Stimulated activated CD4-positive, alpha-beta T cell treated with anti-CD3 and anti-CD28 coated beads, TNF-alpha, amount 100 ng/mL, for 24 hours (primary cell): Measurements from ENCODE around the gene HEPHL1.
"Not testable (repeated sequence)": the region's sequence is repeated elsewhere in the genome, so short reads cannot be mapped to it uniquely, and the experiment has no call there.

Experiments
- DNase-seq, 3 experiments: peaks; one replicate each; pipeline ENCODE4 v3.0.0-alpha.2; 2020; ENCODE audit warnings: low read depth in 3 of 3

HEPHL1 gene

DNA sequence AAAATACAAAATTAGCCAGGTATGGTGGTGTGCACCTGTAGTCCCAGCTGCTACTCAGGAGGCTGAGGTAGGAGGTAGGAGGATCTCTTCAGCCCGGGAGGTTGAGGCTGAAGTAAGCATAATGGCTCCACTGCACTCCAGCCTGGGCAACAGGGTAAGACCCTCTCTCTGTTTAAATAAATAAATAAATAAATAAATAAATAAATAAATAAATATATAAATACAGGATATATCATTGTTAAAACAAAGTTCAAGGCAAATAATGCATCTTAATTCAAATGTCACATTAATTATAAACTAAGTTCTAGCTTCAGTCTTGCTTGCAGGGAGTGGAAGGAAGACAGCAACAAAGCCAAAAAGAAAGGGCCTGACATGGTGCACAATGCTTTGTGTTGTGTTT is 63.0 kb downstream of the HEPHL1 start:
- no peak for DNase-seq

DNA sequence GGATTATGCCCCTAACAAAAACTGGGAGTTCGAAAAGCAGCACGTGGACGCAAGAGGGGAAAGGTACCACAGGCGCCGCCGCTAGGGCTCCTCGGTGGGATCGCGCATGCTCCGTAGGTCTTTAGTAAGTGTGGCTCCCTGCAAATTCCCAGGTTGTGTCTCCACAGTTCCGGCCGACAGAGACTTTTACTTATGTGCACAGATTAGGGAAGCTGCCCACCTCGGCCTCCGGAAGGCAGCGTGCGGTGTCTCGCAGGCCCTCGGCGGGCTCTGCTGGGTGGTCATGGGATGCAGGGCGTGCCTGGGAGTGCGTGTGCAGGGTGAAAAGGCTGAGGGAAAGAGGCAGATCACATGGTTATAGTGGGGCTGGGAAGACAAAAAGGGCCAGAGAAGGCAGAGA is 67.8 kb downstream of the HEPHL1 start:
- DNase-seq, result no peak

DNA sequence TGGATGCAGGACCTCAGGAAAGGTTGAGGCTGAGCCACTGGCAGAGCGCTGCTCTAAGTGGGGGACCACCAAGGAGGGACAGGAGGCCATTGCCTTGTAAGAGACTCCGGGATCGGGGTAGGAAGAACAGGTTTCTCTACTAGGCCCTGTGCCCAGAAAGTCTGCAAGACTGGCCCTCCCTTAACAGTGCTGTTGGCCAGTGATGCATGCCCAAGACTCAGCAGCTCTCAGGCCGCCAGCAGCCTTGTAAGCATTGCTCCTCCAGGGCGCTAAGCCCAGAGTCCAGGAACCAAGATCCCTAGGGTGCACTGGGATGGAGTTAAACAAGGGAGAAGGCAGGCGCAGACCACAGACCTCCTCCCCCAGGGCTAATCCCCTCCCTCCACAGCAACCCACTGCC is 68.2 kb downstream of the HEPHL1 start:
- DNase-seq, result no peak

DNA sequence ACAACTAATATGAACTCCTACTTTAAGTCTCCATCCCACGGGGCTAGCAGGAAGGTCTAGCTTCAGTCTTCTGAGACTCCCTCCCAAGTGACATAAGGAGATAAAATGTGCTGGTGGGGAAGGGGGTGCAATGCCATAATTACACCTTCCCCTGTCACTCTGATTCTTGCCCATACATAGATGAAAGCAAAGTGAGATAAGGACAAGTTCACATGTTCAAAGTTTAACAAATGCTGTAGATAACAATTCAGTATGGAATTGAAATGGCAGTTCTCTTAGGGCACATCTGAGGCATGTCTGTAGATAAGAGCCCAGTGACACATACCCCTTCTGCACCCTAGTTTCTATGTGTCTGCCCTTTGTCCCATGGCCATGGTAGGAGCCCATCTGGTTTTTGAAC is 69.2 kb downstream of the HEPHL1 start:
- DNase-seq, result no peak

DNA sequence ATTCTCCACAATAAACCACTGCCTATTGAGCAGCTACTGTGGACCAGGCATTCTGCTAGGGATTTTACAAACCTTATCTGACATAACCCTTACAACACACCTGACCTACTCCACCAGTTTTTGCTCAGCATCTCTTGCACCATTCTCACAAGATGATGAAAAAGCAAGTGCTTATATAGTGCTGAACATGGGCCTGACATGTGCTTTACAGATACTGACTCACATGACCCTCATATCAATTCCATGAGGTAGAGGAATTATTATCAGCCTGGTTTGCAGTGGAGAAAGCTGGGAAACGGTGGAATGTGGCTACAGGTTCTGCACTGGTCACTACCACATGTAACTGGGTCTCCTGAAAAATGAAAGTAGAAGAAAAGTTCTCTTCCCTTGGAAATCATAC is 69.9 kb downstream of the HEPHL1 start:
- DNase-seq, result no peak

DNA sequence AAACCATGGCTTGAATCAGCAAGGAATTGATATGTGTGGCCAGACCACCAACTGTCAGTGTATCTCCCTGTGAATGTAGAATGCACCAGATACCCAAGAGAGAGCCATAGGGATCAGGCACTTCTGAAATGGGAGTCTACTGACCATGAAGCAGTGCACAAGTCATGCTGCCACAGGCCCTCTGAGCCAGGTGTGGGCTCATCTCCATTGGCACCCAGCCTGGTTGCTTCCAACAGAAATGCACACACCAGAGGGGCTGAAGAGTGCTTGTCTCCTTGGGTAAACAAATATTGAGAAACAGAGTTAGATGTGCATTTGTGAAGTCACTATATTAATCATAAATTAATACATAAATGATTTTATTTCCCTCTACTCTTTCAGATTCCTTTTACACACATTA is 79.1 kb downstream of the HEPHL1 start:
- no peak for DNase-seq

DNA sequence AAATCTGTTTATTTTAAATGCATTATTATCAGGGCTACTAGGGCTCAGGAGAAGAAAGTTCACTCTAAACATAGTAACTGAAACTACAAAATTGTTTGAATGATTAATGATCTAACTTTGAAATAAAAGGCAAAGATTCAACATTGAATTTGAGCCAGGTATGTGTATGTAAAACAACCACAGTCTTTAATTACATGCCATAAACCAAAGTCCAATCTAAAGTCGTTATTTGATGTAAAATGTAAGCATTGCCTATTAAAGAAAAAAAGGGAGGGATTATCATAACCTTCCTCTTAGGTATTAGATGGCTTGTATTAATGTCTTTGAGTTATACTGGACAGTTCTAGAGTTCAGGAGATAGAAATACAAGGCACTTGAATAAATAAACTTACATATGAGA is 82.3 kb downstream of the HEPHL1 start:
- DNase-seq, result no peak

DNA sequence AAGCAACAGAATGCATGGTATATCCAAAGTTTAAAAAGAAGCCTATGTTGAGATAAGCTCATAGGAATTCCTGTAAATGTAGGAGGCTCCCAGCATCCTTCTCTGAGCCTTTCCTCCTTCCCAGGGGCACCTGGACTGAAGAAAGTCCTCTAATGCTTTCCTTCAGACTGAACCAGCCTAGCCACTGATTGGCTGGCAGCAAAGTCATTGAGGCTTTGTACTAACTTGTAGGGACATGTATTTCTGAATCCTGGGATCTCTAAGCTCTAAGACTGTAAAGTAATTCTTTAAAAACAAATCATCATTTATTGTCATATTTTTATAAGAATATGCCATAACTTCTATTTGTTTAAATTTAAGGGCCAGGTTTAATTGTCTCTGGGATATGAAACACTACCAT is 83.6 kb downstream of the HEPHL1 start:
- no peak for DNase-seq

DNA sequence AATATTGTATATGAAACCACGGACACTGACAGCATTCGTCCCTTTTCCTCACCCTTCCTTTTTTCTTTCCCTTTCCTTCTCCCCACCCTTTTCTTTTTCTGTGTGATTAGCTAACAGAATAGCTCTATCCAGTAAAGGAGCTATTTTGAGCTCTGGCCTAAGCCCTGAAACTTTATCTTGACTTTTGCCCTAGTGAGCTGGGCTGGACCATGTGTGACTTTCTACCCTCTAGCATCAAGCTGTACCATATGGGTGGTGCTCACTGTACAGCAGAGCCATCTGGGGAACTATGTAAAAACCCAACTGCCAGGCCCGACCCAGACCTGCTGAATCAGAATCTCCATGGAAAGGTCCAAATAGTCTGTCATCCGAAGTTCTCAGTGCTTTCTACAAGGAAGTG is 85.6 kb downstream of the HEPHL1 start:
- DNase-seq, result no peak

DNA sequence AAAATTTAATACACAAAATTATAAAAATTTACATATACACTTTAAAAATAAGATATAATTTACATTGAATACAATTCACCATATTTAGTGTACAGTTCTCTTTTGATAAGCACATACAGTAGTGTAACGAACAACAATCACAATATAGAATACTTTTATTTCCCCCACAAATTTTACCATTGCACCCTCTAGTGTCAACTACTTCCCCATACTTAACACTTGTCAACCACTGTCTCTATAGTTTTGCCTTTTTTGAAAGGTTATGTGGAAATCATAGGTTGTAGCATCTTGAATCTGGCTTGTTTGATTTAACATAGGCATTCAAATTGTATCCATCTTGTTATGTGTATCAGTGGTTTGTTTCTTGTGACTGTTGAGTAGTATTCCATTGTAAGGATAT is 86.2 kb downstream of the HEPHL1 start:
- no peak for DNase-seq

DNA sequence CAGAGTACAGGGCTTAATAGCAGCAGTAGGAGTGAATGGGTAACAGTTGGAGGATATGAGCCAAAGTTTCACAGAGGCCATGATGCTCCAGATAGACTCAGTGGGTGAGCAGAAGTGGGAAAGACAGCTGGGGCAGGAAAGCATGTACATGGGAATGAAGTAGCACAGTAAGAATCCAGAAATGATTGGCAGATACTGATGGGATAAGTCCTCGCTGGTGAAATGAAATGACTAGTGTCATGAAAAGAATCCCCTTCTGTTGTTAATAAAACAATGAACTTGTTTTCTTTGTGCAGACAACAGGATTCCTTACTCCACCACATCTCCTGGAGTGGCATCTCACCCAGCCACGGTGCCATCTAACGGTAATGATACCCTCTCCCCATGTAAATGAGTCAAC is 90.1 kb downstream of the HEPHL1 start:
- DNase-seq, result no peak

DNA sequence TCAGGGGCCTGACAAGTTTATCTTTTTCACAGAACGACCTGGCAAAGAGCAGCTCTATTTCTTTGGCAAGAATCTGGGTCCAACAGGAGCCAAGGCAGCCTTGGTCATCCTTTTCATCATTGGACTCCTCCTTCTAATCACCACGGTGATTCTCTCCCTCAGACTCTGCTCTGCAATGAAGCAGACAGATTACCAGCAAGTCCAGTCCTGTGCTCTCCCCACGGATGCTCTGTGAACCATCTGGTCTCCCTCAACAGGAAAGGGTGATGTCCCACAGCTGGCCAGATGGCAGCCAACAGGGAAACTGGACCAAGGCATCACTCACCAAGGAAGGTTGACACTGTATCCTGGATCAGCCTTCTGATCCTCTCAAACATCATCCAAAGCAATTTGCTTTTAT is 90.5 kb downstream of the HEPHL1 start:
- no peak for DNase-seq

DNA sequence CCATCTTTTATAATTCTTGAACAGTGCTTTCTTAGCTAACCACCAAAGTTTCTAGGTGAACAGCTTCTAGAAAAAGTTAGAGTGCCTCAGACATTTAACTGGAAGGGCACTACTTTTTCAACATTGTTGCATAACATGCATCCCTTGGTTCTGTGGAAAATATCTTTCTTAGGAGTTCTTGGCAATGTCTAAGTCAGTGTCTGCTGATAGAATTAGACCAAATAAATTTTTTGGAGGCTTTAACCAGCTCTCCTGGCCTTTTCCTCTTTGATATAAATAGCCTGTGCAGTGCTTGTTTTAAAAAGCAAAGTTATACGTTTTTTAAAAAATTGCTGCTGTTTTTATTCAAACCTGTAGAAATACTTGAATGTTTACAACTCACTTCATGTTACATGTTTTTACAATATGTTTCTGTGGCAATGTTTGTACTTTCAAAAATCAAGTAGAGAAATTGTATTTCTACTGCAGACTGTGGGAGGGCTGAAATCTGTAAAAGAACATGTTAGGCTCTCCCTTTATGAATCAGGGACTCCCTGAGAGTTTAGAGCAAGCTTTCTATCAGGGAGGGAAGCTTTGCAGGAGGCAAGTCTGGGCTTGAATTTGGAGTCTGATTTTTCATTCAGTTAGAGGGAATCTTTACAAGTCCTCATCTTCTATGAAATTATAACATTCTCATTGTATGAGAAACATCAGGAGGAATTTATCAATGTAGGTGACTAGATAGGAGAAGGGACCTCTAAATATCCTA is 91.2 kb downstream of the HEPHL1 start:
- DNase-seq, result no peak

DNA sequence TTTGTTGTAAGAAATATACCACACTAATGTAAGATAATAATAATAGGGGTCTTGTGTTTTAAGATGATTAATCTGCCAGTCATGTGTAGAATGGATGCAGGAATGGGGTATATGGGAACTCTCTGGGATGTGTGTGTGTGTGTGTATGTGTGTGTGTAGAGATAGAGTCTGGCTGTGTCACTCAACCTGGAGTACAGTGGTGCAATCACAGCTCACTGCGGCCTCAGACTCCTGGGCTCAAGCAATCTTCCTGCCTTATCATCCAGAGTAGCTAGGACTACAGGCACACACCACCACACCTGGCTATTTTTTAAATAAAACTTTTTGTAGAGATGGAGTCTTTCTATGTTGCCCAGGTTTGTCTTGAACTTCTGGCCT is 96.0 kb downstream of the HEPHL1 start:
- no peak for DNase-seq

DNA sequence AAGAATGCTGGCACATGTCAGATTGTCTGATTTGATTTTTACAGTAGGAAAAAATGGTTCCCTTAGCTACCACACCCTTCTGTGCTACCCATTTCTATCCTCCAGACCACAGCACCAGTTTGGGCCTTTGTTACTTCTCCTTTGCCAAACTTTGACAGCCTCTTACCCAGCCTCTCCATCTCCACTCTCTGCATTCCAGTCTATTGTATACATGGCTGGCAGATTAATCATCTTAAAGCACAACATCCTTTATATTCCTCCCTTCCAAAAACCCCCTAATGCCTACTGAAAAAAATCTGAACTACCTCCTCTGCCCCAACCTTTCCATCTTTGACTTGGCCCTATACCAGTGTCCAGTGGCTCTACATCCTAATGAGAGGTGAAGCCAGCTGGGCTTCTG is 96.7 kb downstream of the HEPHL1 start:
- DNase-seq, result no peak

DNA sequence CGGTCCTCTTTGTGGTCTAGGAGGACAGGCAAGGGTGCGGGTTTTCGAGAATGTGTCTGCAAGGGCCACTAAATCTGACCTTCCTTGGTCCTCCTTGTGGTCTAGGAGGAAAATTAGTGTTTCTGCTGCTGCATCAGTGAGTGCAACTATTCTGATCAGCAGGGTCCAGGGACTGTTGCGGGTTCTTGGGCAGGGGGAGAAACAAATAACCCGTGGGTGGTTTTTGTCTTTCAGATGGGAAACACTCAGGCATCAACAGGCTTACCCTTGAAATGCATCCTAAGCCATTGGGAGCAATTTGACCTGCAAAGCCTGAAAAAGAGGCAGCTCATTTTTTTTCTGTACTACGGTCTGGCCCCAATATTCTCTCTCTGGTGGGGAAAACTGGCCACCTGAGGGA is 98.5 kb downstream of the HEPHL1 start:
- not testable (repeated sequence) for DNase-seq

DNA sequence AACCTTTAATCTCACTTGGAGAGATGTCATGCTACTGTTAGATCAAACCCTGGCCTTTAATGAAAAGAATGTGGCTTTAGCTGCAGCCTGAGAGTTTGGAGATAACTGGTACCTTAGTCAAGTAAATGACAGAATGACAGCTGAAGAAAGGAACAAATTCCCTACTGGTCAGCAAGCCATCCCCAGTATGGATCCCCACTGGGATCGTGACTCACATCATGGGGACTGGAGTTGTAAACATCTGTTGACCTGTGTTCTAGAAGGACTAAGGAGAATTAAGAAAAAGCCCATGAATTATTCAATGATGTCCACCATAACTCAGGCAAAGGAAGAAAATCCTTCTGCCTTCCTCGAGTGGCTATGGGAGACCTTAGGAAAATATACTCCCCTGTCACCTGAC is 99.4 kb downstream of the HEPHL1 start:
- not testable (repeated sequence) for DNase-seq

DNA sequence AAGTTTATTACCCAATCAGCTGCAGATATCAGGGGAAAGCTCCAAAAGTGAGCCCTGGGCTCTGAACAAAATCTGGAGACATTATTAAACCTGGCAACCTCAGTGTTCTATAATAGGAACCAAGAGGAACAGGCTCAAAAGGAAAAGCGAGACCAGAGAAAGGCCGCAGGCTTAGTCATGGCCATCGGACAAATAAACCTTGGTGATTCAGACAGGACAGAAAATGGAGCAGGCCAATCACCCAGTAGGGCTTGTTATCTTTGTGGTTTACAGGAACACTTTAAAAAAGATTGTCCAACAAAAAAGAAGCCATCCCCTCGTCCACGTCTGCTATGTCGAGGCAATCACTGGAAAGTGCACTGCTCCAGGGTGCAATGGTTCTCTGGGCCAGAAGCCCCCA is 99.8 kb downstream of the HEPHL1 start:
- DNase-seq, result no peak

DNA sequence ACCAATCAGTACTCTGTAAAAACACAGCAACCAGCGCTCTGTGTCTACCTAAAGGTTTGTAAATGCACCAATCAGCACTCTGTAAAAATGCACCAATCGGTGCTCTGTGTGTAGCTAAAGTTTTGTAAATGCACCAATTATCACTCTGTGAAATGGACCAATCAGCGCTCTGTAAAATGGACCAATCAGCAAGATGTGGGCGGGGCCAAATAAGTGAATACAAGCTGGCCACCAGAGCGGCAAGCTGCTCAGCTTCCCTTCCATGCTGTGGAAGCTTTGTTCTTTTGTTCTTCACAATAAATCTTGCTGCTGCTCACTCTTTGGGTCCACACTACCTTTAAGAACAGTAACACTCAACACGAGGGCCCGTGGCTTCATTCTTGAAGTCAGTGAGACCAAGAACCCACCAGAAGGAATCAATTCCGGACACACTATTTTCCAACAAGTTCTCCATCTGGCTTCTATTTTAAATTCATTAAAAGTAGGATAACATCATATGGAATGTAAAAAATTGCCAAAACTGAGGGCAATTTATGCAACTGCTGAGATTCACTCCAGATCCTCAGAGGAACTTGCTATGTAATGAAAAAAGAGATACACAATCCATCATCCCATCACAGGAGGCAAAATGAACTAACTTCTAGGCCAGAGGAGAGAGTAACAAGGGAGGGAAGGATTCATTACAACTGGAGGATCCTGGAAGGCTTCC is 104.4 kb downstream of the HEPHL1 start:
- no peak for DNase-seq

DNA sequence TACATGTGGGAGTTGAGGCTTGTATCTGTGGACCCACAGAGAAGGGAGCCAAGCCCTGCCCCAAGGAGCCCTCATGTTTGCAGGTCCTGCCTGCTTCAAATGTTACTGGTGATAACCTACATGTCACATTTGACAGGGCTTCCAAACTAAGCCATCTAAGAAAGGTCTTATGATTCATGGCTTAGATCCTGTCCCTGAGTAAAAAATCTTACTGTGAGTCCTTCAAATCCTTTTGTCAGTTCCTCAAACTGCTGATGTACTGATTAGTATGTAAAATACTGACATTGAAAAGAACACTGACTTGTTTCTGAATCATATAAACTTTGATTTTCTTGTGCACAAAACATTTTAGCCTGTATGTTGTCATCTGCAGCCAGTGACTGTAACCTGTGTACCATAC is 106.5 kb downstream of the HEPHL1 start:
- DNase-seq, result no peak

DNA sequence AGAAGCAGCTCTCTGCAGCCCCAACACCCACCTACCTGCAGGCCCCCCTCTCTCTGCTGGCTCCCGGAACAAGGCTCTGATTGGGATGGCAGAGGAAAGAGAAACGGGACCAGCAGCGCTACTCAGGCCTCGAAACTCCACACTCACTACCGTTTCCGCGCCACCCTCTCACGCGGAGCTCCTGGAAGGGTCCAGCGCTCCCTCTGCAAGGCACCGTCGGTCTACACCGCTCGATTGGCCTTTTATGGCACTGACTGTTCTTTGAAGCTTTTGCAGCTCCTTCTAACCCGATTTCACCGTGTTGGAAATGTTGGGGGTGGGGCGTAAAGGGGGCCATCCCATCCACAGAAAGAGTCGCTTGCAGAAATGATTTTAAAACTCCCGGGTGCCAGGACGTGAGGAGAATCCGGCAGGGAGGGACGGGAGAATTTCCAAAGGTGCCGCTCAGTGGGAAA is 107.2 kb downstream of the HEPHL1 start:
- no peak for DNase-seq

DNA sequence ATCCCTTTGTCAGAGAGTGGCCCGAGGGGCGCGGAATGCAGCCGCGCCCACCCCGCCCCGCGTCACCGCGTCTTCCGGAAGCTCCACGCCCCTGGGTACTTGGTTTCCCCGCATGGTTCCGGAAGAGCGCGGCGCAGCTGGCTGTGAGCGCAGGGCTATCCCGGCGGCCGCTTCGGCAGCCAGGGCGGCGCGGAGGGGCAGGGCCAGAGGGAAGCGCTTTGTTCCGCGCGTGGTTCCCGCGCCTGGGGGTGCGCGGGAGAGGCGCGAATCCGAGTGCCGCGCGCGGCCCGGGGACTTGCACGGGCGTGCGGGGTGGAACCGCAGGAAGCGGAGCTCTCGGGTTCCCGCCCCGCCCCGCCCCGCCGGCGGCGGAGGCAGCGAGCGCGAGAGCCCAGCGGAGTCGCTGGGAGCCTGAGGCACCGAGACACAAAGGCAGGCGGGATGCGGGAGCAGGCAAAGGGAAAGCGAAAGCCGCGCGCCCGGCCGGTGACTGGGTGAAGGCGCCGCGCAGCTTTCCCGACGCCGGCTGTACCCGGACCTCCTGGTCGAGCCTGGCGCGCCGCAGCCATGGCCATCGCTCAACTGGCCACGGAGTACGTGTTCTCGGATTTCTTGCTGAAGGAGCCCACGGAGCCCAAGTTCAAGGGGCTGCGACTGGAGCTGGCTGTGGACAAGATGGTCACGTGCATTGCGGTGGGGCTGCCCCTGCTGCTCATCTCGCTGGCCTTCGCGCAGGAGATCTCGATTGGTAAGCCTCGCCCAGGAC is 107.8 kb downstream of the HEPHL1 start, which contains the start of gene PANX1:
PANX1 (plus strand) TSS at position 96 of the 766 bp plus-strand sequence; CDS start at position 568, 472 bp downstream.
- DNase-seq, result peak; percentile 51 to 73 (median 51)
